Left ventricle myocardium inferior (tissue), 1 donor: ENCODE data around the gene TBC1D22A. TPM values are rescaled to one million over a fixed set of nuclear protein-coding genes. Genes with fewer than 3 reads are reported as not detected.
"Not testable (repeated sequence)": the region's sequence is repeated elsewhere in the genome, so short reads cannot be mapped to it uniquely, and the experiment has no call there.

Experiments
- DNase-seq: peaks from one replicate; pipeline ENCODE4 v3.0.0-alpha.2; 2020
- H3K27ac ChIP-seq: fragments of 200-600 bp; replicated peaks from 2 replicates; pipeline ENCODE4 v1.8.0; 2021
- H3K27me3 ChIP-seq: fragments of 200-600 bp; 2 replicates; pipeline ENCODE4 v1.8.0; 2021; ENCODE audit warnings: low read depth
- H3K36me3 ChIP-seq: fragments of 200-600 bp; 2 replicates; pipeline ENCODE4 v1.8.0; 2021
- H3K4me1 ChIP-seq: fragments of 200-600 bp; 2 replicates; pipeline ENCODE4 v1.8.0; 2021
- H3K4me3 ChIP-seq: fragments of 200-600 bp; 2 replicates; pipeline ENCODE4 v1.8.0; 2021; ENCODE audit warnings: mild to moderate bottlenecking, moderate library complexity
- H3K9me3 ChIP-seq: fragments of 200-600 bp; replicated peaks from 2 replicates; pipeline ENCODE4 v1.8.0; 2021
- intact Hi-C: fragments of 100-400 bp; cut with micrococcal nuclease; formaldehyde crosslinking; loops from one replicate; pipeline ENCODE4 v1.11.0; 2022
- total RNA-seq: library from RNA; stranded (reverse); fragmentation: NEBNext Ultra II Directional; extraction: Animal tissue kit (Norgen Biotek cat#: 25700); gene quantifications from one replicate; pipeline ENCODE4 v1.2.1, GENCODE V29; 2021
- TF ChIP-seq, protein P1 (sequence below): fragments of 200-600 bp; IDR thresholded peaks from 2 replicates; pipeline ENCODE4 v1.8.0; 2021; ENCODE audit warnings: antibody characterized with exemption, mild to moderate bottlenecking, borderline replicate concordance
- donor health status: DM: no; HTN: yes; CAD: no; lungs with severe emphysema.

Gene TBC1D22A
- total RNA-seq, 1 donor from 2014 or later, result 16.2 TPM

DNA sequence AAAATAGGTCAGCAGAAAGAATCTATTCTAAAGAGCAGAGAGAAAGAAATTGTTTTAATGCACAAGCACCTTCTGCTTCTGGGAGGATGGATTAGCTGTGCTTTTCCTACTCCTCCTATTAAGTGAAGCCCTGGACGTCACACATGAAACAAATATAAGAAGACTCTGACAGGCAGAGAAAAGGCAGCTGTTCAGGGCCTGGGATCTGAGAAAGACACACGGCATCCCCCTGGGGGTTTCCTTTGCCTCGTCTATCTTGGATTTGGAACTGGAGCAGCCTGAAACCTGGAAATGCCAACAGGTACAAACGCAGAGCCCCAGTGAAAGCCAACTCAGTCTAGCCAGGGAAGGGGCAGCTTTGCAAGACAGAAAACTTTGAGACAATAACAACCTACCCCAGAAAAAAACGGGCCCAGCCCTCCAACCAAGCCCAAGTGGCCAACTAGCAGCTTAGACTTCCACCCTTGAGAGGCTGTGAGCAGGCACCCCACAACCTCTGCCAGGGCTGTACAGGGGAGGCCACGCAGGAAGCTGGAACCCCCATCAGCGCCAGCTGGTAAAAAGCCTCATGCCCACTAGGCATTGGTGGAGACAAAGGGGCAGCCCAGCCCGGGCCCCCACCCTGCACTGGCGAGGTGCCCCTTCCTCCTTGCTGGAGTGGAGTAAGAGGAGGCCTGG lies 31.7 kb upstream of the TBC1D22A start:
- intact Hi-C loops, result no loop called here
- Histone ChIP-seq H3K27me3 (no peaks in the 10 kb centered on the region), H3K9me3 (no peaks in the 10 kb centered on the region), H3K36me3 (no peaks in the 10 kb centered on the region), H3K4me1 (peaks cover 100% of the 10 kb centered on the region), H3K4me3 (peak overlapping the region; percentile 7), H3K27ac (peak overlapping the region; percentile 98)
- no peak for DNase-seq
- TF ChIP-seq, protein P1, sequence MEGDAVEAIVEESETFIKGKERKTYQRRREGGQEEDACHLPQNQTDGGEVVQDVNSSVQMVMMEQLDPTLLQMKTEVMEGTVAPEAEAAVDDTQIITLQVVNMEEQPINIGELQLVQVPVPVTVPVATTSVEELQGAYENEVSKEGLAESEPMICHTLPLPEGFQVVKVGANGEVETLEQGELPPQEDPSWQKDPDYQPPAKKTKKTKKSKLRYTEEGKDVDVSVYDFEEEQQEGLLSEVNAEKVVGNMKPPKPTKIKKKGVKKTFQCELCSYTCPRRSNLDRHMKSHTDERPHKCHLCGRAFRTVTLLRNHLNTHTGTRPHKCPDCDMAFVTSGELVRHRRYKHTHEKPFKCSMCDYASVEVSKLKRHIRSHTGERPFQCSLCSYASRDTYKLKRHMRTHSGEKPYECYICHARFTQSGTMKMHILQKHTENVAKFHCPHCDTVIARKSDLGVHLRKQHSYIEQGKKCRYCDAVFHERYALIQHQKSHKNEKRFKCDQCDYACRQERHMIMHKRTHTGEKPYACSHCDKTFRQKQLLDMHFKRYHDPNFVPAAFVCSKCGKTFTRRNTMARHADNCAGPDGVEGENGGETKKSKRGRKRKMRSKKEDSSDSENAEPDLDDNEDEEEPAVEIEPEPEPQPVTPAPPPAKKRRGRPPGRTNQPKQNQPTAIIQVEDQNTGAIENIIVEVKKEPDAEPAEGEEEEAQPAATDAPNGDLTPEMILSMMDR, result no peak

DNA sequence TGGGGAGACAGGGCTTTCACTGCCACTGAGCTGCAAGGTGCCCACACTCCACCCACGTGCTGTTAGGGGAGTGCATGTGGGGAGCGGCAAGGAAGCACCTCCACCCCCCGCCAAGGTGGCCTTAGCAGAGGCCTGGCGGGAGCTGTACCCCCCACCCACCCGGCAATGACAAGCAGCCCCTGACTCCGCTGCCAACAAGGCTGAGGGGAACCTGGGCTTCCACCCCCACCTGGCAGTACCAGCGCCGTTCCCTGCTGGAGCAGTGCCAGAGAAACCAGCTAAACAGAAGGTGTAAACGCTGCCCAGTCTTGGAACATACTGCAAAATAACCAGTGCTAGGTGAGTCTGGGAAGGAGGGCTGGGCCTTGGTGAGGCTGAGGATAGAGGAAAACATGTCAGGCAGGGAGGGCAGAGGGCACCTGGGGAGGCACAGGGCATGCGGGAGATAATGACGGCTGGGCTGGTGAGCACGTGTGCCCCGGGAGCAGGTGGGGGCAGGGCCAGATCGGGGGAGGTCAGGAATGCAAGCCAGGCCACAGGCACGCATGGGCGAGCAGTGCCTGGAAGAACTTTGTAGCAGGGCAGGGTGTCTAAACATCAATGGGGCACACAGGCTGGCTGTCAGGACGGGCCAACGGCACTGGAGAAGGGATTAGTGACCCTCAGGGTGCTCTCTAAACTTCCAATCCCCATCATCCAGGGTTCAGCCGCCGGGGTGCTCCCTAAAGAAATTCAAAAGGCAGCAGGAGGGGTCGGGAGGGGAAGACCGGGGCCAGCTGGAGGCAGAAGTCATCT lies 31.0 kb upstream of the TBC1D22A start:
- intact Hi-C loops, result no loop called here
- H3K9me3 ChIP-seq, result no peaks in the 10 kb centered on the region
- H3K4me3 ChIP-seq, result peak overlapping the region; percentile 12
- peak; percentile 72 for DNase-seq
- peak overlapping the region; percentile 98 for H3K27ac ChIP-seq
- TF ChIP-seq, protein P1, result no peak
- no peaks in the 10 kb centered on the region for H3K27me3 ChIP-seq
- no peaks in the 10 kb centered on the region for H3K36me3 ChIP-seq
- H3K4me1 ChIP-seq, result peaks cover 100% of the 10 kb centered on the region

DNA sequence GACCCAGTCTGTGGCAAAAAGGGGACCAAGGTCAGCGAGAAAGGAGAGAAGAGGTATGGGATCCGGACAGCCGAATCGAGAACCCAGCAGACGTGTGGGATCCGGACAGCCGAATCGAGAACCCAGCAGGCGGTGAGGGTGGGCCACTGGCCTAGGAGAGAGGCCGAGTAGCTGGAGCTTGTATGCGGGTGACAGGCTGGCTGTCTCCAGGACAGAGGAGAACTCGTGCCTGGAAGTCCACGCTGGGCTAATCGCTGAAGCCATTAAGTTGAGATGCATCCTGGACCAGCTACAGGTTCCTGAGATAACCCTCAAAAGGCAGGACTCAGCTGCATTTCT lies 30.4 kb upstream of the TBC1D22A start:
- Histone ChIP-seq H3K4me3 (peak overlapping the region; percentile 12), H3K27ac (peak overlapping the region; percentile 98), H3K36me3 (no peaks in the 10 kb centered on the region), H3K4me1 (peaks cover 100% of the 10 kb centered on the region), H3K9me3 (no peaks in the 10 kb centered on the region), H3K27me3 (no peaks in the 10 kb centered on the region)
- DNase-seq, result no peak
- intact Hi-C loops, result no loop called here
- TF ChIP-seq, protein P1, result no peak

DNA sequence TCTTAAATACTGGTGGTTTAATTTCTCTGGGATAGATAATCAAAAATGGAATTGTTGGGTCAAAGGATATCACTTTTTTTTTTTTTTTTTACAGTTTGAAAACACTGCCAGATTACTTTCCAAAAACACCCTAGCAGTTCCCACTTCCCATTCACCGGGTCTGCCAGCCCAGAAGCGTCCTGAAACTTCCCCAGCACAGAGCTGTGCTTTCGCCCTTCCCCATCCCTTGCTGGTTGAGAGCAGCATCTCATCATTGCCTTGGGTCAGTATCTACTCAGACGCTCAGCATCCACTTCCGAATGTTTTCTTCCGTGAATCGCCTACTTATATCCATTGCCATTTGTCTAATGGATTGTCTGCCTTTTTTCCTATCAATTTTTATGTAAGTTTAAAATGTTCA lies 29.9 kb upstream of the TBC1D22A start:
- TF ChIP-seq, protein P1, result no peak
- H3K4me1 ChIP-seq, result peaks cover 100% of the 10 kb centered on the region
- H3K36me3 ChIP-seq, result no peaks in the 10 kb centered on the region
- no peaks in the 10 kb centered on the region for H3K27me3 ChIP-seq
- H3K27ac ChIP-seq, result peak overlapping the region; percentile 98
- no peak overlapping the region for H3K4me3 ChIP-seq
- H3K9me3 ChIP-seq, result no peaks in the 10 kb centered on the region
- no peak for DNase-seq
- intact Hi-C loops, result no loop called here

DNA sequence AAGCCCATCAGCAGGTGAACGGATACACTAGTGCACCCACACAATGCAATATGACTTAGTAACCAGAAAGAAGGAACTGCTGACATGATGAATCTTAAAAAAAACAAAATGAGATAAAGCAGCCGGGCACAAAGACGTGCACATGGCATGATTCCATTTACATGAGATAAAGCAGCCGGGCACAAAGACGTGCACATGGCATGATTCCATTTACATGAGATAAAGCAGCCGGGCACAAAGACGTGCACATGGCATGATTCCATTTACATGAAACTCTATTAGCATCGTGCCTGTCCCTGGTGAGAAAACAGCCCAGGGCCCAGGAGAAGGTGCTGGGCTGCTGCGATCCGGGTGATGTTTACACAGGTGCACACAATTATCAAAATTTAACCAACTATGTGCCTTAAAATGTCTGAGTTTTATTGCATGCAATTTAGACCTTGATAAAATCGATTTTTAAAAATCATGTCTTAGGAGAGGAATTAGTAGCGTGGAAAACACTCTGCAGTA lies 28.2 kb upstream of the TBC1D22A start:
- H3K36me3 ChIP-seq, H3K27me3 ChIP-seq, intact Hi-C loops, H3K9me3 ChIP-seq, DNase-seq: not testable (repeated sequence)
- H3K4me3 ChIP-seq, result peak overlapping the region; percentile 5
- peak overlapping the region; percentile 98 for H3K27ac ChIP-seq
- peaks cover 96% of the 10 kb centered on the region for H3K4me1 ChIP-seq
